ENCODE measurements around the gene NDFIP1. TPM values are rescaled to one million over a fixed set of nuclear protein-coding genes. Genes with fewer than 3 reads are reported as not detected.

NDFIP1 gene
- total RNA-seq, 1 experiment from 2014 or later, result 33.5 TPM

- Histone ChIP-seq H3K36me3 (ENCODE audit: low read depth, low read length) (no peaks in the 10 kb centered on the region), H4K20me1 (ENCODE audit: low read length) (no peaks in the 10 kb centered on the region), H3K4me3 (ENCODE audit: low read length) (no peak overlapping the region), H3K9me2 (replicated peaks; ENCODE audit: low read length) (no peaks in the 10 kb centered on the region), H2AFZ (ENCODE audit: low read length) (no peak overlapping the region), H3K79me2 (ENCODE audit: low read length) (no peaks in the 10 kb centered on the region), H3K9me3 (ENCODE audit: low read length) (no peaks in the 10 kb centered on the region), H3K27ac (ENCODE audit: low read length) (no peak overlapping the region), H3K4me1 (ENCODE audit: insufficient read depth, low read length) (no peaks in the 10 kb centered on the region), H3K9ac (ENCODE audit: low read length) (no peak overlapping the region), H3F3A (ENCODE audit: low read length, unreplicated experiment) (no peaks in the 10 kb centered on the region), H3K4me2 (ENCODE audit: low read length) (no peak overlapping the region), H3K27me3 (ENCODE audit: low read length) (no peaks in the 10 kb centered on the region)
- ChIA-PET CTCF (no interaction called here), POLR2A (ENCODE audit: unreplicated experiment) (interaction anchor here (0.6 kb wide), 1 partner anchor 9 kb away, joined by 3 read pairs; no protein-coding TSS in a partner anchor)
- ATAC-seq (no peak), DNase-seq (no peak)
- TF ChIP-seq, protein P1, sequence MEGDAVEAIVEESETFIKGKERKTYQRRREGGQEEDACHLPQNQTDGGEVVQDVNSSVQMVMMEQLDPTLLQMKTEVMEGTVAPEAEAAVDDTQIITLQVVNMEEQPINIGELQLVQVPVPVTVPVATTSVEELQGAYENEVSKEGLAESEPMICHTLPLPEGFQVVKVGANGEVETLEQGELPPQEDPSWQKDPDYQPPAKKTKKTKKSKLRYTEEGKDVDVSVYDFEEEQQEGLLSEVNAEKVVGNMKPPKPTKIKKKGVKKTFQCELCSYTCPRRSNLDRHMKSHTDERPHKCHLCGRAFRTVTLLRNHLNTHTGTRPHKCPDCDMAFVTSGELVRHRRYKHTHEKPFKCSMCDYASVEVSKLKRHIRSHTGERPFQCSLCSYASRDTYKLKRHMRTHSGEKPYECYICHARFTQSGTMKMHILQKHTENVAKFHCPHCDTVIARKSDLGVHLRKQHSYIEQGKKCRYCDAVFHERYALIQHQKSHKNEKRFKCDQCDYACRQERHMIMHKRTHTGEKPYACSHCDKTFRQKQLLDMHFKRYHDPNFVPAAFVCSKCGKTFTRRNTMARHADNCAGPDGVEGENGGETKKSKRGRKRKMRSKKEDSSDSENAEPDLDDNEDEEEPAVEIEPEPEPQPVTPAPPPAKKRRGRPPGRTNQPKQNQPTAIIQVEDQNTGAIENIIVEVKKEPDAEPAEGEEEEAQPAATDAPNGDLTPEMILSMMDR (conservative IDR thresholded peaks at IDR 0.05; ENCODE audit: low read depth, low read length), result no peak
- TF ChIP-seq EZH2phosphoT487 (IDR thresholded peaks at IDR 0.05; ENCODE audit: borderline replicate concordance, low read length) (no peak), EZH2 (IDR thresholded peaks at IDR 0.05; ENCODE audit: low read length, unreplicated experiment) (no peak)
- no TSS peak for BruUV-seq (replicated peaks)
- intact Hi-C loops (cut with micrococcal nuclease), result no loop called here
These were observed 72.5 kb downstream of the NDFIP1 start for GRCh38 chr5:142181096-142181495.

DNA sequence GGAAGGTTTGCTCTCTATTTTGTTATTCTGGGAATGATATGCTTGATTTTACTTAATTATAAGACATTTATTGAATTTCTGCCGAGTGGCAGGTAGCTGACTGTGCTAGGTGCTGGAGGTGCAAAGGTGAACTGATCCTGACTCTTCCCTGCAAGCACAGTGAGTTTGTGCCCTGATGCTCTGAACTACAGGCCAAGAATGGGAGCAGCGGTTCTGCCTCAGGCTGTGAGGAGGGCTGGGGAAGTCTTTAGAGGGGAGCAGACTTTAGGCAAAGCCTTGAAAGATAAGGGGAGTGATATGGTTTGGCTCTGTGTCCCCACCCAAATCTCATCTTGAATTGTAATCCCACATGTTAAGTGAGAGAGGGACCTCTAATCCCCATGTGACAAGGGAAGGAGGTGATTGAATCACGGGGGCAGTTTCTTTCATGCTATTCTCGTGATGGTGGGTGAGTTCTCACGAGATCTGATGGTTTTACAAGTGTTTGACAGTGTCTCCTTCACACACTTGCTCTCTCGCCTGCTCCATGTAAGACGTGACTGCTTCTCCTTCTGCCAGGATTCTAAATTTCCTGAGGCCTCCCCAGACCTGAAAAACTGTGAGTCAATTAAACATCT lies 73.1 kb downstream of the NDFIP1 start:
- POLR2A ChIA-PET (ENCODE audit: unreplicated experiment), result interaction anchor here (0.6 kb wide), 1 partner anchor 8 kb away, joined by 3 read pairs; no protein-coding TSS in a partner anchor
- Histone ChIP-seq H4K20me1 (ENCODE audit: low read length) (no peaks in the 10 kb centered on the region), H3K9me2 (replicated peaks; ENCODE audit: low read length) (no peaks in the 10 kb centered on the region), H3K27me3 (ENCODE audit: low read length) (no peaks in the 10 kb centered on the region), H3K79me2 (ENCODE audit: low read length) (no peaks in the 10 kb centered on the region), H3K9me3 (ENCODE audit: low read length) (no peaks in the 10 kb centered on the region), H3K9ac (ENCODE audit: low read length) (no peak overlapping the region), H3K4me1 (ENCODE audit: insufficient read depth, low read length) (peaks cover under 1% of the 10 kb centered on the region; the same call in 1 of the 2 replicates), H2AFZ (ENCODE audit: low read length) (no peak overlapping the region), H3K4me2 (ENCODE audit: low read length) (no peak overlapping the region), H3K36me3 (ENCODE audit: low read depth, low read length) (no peaks in the 10 kb centered on the region), H3K4me3 (ENCODE audit: low read length) (no peak overlapping the region), H3K27ac (ENCODE audit: low read length) (no peak overlapping the region), H3F3A (ENCODE audit: low read length, unreplicated experiment) (no peaks in the 10 kb centered on the region)
- CTCF ChIA-PET, result no interaction called here
- no peak for TF ChIP-seq EZH2phosphoT487 (IDR thresholded peaks at IDR 0.05; ENCODE audit: borderline replicate concordance, low read length)
- no peak for TF ChIP-seq EZH2 (IDR thresholded peaks at IDR 0.05; ENCODE audit: low read length, unreplicated experiment)
- TF ChIP-seq, protein P1 (conservative IDR thresholded peaks at IDR 0.05; ENCODE audit: low read depth, low read length), result no peak
- intact Hi-C loops (cut with micrococcal nuclease), result no loop called here
- no TSS peak for BruUV-seq (replicated peaks)
- DNase-seq (no peak), ATAC-seq (no peak)

- BruUV-seq (replicated peaks), result no TSS peak
- TF ChIP-seq EZH2phosphoT487 (IDR thresholded peaks at IDR 0.05; ENCODE audit: borderline replicate concordance, low read length) (no peak), EZH2 (IDR thresholded peaks at IDR 0.05; ENCODE audit: low read length, unreplicated experiment) (no peak)
- TF ChIP-seq, protein P1 (conservative IDR thresholded peaks at IDR 0.05; ENCODE audit: low read depth, low read length), result no peak
- no peaks in the 10 kb centered on the region for H4K20me1 ChIP-seq (ENCODE audit: low read length)
These were observed 74.3 kb downstream of the NDFIP1 start for GRCh38 chr5:142182840-142183239.

More at GRCh38 chr5:142182840-142183239, 74.3 kb downstream of the NDFIP1 start:
- no peak overlapping the region for H3K4me3 ChIP-seq (ENCODE audit: low read length)
- H3K27ac ChIP-seq (ENCODE audit: low read length), result no peak overlapping the region
- H3K36me3 ChIP-seq (ENCODE audit: low read depth, low read length), result no peaks in the 10 kb centered on the region
- no peak overlapping the region for H3K4me2 ChIP-seq (ENCODE audit: low read length)
- intact Hi-C loops (cut with micrococcal nuclease), result no loop called here
- ChIA-PET POLR2A (ENCODE audit: unreplicated experiment) (interaction anchor here (0.7 kb wide), 1 partner anchor 253 kb away, joined by 3 read pairs; no protein-coding TSS in a partner anchor), CTCF (interaction anchor here (0.5 kb wide), 1 partner anchor 124 kb away, joined by 4 read pairs; no protein-coding TSS in a partner anchor)
- DNase-seq (no peak), ATAC-seq (no peak)
- H3K27me3 ChIP-seq (ENCODE audit: low read length), result no peaks in the 10 kb centered on the region
- no peaks in the 10 kb centered on the region for H3K9me3 ChIP-seq (ENCODE audit: low read length)
- H2AFZ ChIP-seq (ENCODE audit: low read length), result no peak overlapping the region
- H3K4me1 ChIP-seq (ENCODE audit: insufficient read depth, low read length), result peaks cover 7% of the 10 kb centered on the region
- no peaks in the 10 kb centered on the region for H3K9me2 ChIP-seq (replicated peaks; ENCODE audit: low read length)
- no peaks in the 10 kb centered on the region for H3F3A ChIP-seq (ENCODE audit: low read length, unreplicated experiment)
- no peaks in the 10 kb centered on the region for H3K79me2 ChIP-seq (ENCODE audit: low read length)
- no peak overlapping the region for H3K9ac ChIP-seq (ENCODE audit: low read length)

Data from PC-3 (cell line).